Gastrocnemius medialis (tissue), 4 donors: Measurements from ENCODE around the gene CRYBG3. TPM values are rescaled to one million over a fixed set of nuclear protein-coding genes. Genes with fewer than 3 reads are reported as not detected.

Experiments
- ATAC-seq, 2 donors: fragments of 150-250 bp; one replicate each; pipeline ENCODE4 v1.9.1; 2016
- DNase-seq, 2 donors: peaks; one replicate each; pipeline ENCODE4 v3.0.0-alpha.2; 2019
- H3K27ac ChIP-seq, 4 donors: fragments of 200-600 bp; sonication (generic); 1 replicate in 1 of 4; 2 replicates in 3 of 4; pipeline ENCODE4 v1.5.1; 2016 to 2018; ENCODE audit warnings: mild to moderate bottlenecking in 2 of 4, moderate library complexity in 1 of 4
- H3K27me3 ChIP-seq, 3 donors: fragments of 200-600 bp; sonication (generic) in 2 of 3; 1 replicate in 1 of 3; 2 replicates in 2 of 3; pipeline versions ENCODE4 v1.5.1 to v1.6.0; 2016 to 2019; ENCODE audit warnings: mild to moderate bottlenecking in 1 of 3, moderate library complexity in 1 of 3
- H3K36me3 ChIP-seq, 2 donors: fragments of 200-600 bp; sonication (generic) in 1 of 2; one replicate each; pipeline ENCODE4 v1.5.1; 2017 to 2018
- H3K4me1 ChIP-seq, 2 donors: fragments of 200-600 bp; sonication (generic) in 1 of 2; one replicate each; pipeline ENCODE4 v1.5.1; 2016 to 2017; ENCODE audit warnings: mild to moderate bottlenecking in 2 of 2
- H3K4me3 ChIP-seq, 4 donors: fragments of 200-600 bp; sonication (generic) in 3 of 4; 1 replicate in 1 of 4; 2 replicates in 3 of 4; pipeline ENCODE4 v1.5.1; 2016 to 2019; ENCODE audit warnings: mild to moderate bottlenecking in 2 of 4
- H3K9me3 ChIP-seq, 3 donors: fragments of 200-600 bp; sonication (generic) in 2 of 3; 1 replicate in 1 of 3; 2 replicates in 2 of 3; pipeline ENCODE4 v1.5.1; 2016 to 2019
- POLR2A ChIP-seq, 2 donors: fragments of 450-650 bp; IDR thresholded peaks; one replicate each; pipeline ENCODE4 v1.6.1; 2017; ENCODE audit warnings: antibody characterized with exemption in 2 of 2, mild to moderate bottlenecking in 2 of 2, moderate library complexity in 2 of 2
- in situ Hi-C, 4 donors: fragments of 200-750 bp; cut with MboI; loops; one replicate each; pipeline versions ENCODE4 v1.15.0 to v1.8.0; 2017; ENCODE audit warnings: low sequenced_read_pairs in 4 of 4
- intact Hi-C: fragments of 100-400 bp; cut with DNase I; formaldehyde crosslinking; loops from one replicate; pipeline ENCODE4 v1.15.1; 2023; ENCODE audit warnings: low total_unique reads
- total RNA-seq, 4 donors: library from RNA; depleted of rRNA; stranded (reverse); fragments of >200 nt; gene quantifications; one replicate each; pipeline versions ENCODE4 v1.1.0 to v1.2.3, GENCODE V29; 2016
- TF ChIP-seq, protein P1 (sequence below), 5 experiments: fragments of 450-650 bp in 3 of 5; fragments of 200-600 bp in 2 of 5; sonication (generic) in 2 of 5; IDR thresholded peaks in 4 of 5; conservative IDR thresholded peaks in 1 of 5; 1 replicate in 4 of 5; 2 replicates in 1 of 5; pipeline ENCODE4 v1.5.1; 2016 to 2019; ENCODE audit warnings: antibody characterized with exemption in 5 of 5, mild to moderate bottlenecking in 3 of 5, moderate library complexity in 3 of 5

Gene CRYBG3
- total RNA-seq, 4 donors from 2014 or later = 23.0 to 47.3 (median 24.8) TPM

- Histone ChIP-seq H3K27ac (no peak overlapping the region), H3K4me1 (peaks cover 3 to 4% of the 10 kb centered on the region in 2 donors), H3K4me3 (no peak overlapping the region), H3K27me3 (no peaks in the 10 kb centered on the region), H3K36me3 (peaks cover 0 to 11% of the 10 kb centered on the region in 2 donors), H3K9me3 (no peaks in the 10 kb centered on the region)
- no peak for DNase-seq
- in situ Hi-C loops (no loop called here), intact Hi-C loops (no loop called here)
- TF ChIP-seq, protein P1, sequence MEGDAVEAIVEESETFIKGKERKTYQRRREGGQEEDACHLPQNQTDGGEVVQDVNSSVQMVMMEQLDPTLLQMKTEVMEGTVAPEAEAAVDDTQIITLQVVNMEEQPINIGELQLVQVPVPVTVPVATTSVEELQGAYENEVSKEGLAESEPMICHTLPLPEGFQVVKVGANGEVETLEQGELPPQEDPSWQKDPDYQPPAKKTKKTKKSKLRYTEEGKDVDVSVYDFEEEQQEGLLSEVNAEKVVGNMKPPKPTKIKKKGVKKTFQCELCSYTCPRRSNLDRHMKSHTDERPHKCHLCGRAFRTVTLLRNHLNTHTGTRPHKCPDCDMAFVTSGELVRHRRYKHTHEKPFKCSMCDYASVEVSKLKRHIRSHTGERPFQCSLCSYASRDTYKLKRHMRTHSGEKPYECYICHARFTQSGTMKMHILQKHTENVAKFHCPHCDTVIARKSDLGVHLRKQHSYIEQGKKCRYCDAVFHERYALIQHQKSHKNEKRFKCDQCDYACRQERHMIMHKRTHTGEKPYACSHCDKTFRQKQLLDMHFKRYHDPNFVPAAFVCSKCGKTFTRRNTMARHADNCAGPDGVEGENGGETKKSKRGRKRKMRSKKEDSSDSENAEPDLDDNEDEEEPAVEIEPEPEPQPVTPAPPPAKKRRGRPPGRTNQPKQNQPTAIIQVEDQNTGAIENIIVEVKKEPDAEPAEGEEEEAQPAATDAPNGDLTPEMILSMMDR (IDR thresholded peaks at IDR 0.05 in 4 of 5, conservative IDR thresholded peaks at IDR 0.05 in 1 of 5) = no peak
- no peak for TF ChIP-seq POLR2A (IDR thresholded peaks at IDR 0.05)
- ATAC-seq = peak; percentile 39 to 51
Measured at GRCh38 chr3:97871801-97872524, 50.2 kb downstream of the CRYBG3 start.

DNA sequence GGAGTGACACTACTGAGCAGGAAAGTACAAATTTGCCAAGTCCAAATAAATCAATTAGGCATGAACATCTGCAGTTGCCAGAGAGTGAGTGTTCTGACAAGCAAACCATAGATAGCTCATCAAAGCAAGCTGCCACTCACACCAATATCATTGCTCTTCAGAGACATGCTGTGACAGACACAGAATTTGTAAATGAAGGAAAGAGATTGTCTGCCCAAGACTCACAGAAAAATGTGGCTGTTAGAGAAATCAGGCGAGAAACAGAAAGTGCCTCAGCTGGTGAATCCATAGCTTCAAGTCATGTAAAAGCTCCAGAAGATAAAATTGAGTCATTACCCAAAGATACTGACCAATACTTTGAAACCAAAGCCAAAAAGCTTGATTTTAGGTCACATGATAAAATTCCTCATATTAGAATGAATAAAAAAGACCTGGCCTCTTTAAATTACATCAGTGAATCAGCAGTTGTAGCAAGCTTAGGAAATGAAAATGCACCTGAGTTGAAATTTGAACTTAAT lies 50.8 kb downstream of the CRYBG3 start:
- Histone ChIP-seq H3K27ac (no peak overlapping the region), H3K4me3 (no peak overlapping the region), H3K4me1 (peaks cover 3 to 4% of the 10 kb centered on the region in 2 donors), H3K9me3 (no peaks in the 10 kb centered on the region), H3K27me3 (no peaks in the 10 kb centered on the region), H3K36me3 (peaks cover 0 to 11% of the 10 kb centered on the region in 2 donors)
- DNase-seq (no peak), ATAC-seq (no peak)
- in situ Hi-C loops = no loop called here
- TF ChIP-seq, protein P1 (IDR thresholded peaks at IDR 0.05 in 4 of 5, conservative IDR thresholded peaks at IDR 0.05 in 1 of 5) = no peak
- intact Hi-C loops = no loop called here

DNA sequence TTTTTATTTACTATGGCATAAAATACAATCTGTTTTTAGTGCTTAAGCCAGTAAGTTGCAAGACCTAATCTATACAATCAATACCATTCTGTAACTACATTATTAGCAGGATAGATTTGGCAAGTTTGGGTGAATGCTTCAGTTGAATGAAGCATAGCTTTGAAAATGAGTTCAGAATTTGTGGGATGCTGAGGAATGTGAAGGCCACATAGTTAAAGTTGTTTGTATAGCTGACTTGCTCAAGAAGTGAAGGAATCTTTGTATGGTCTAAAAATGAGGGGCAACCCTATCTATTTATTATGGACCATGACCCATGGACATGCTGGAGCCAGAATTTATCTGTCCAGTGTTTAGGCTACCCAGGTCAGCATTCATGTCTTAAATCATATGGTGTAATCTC lies 58.5 kb downstream of the CRYBG3 start:
- no peaks in the 10 kb centered on the region for H3K27me3 ChIP-seq
- H3K36me3 ChIP-seq = peaks cover 0 to 43% of the 10 kb centered on the region in 2 donors
- in situ Hi-C loops = no loop called here
- ATAC-seq (no peak), DNase-seq (no peak)
- H3K9me3 ChIP-seq = no peaks in the 10 kb centered on the region
- peaks cover 0 to 5% of the 10 kb centered on the region in 2 donors for H3K4me1 ChIP-seq
- H3K4me3 ChIP-seq = no peak overlapping the region
- no peak overlapping the region for H3K27ac ChIP-seq
- TF ChIP-seq, protein P1 (IDR thresholded peaks at IDR 0.05 in 4 of 5, conservative IDR thresholded peaks at IDR 0.05 in 1 of 5) = no peak
- no peak for TF ChIP-seq POLR2A (IDR thresholded peaks at IDR 0.05)
- intact Hi-C loops = no loop called here

DNA sequence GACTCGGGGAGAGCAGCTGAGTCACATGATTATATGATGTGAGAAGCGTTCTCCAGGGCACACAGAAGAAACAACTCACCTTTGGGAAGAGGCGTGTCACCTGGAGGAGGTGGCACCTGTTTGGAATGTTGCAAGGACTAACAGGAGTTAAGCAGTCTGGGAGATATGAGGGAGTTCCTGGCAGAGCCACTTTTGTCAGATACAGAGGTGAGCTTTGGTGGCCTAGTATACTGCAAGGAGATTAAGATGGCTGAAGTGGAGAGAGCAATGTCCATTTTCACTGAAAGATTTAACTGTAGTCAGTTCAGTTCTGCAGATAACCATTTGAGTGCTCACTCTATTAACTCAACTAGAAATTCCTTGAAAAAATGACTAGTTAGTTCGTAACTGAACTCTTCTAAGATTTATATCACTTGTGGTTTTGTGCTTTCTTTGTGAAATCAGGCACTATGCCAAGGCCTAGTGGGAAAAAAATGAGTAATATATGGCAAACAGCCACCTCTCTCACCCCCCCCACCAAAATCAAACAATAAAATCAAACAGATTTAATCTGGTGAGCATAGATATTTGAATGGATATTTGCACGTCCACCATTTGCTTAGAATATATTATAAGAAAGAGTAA lies 61.3 kb downstream of the CRYBG3 start:
- peak in 1 of 2 donors; percentile 21 for ATAC-seq
- H3K36me3 ChIP-seq = peaks cover 0 to 61% of the 10 kb centered on the region in 2 donors
- peaks cover 0 to 5% of the 10 kb centered on the region in 2 donors for H3K4me1 ChIP-seq
- H3K9me3 ChIP-seq = no peaks in the 10 kb centered on the region
- no peak overlapping the region for H3K4me3 ChIP-seq
- H3K27me3 ChIP-seq = no peaks in the 10 kb centered on the region
- DNase-seq = no peak
- intact Hi-C loops (no loop called here), in situ Hi-C loops (no loop called here)
- peak overlapping the region in 3 of 4 donors; percentile 0 to 19 (median 5) for H3K27ac ChIP-seq
- TF ChIP-seq POLR2A (IDR thresholded peaks at IDR 0.05) = no peak
- TF ChIP-seq, protein P1 (IDR thresholded peaks at IDR 0.05 in 4 of 5, conservative IDR thresholded peaks at IDR 0.05 in 1 of 5) = no peak
